CD14-positive monocyte (primary cell): Measurements from ENCODE around the gene TRPM4. TPM values are rescaled to one million over a fixed set of nuclear protein-coding genes. Genes with fewer than 3 reads are reported as not detected.

Experiments used
- DNase-seq, 3 donors: peaks; one replicate each; pipeline ENCODE4 v3.0.0-alpha.2; 2011 to 2022
- H2AFZ ChIP-seq: 2 replicates; pipeline ENCODE4 v1.6.0; 2012; ENCODE audit warnings: mild to moderate bottlenecking, low read depth, low read length, inconsistent platforms; ENCODE audit not compliant: insufficient read depth, poor library complexity, severe bottlenecking
- H3K27ac ChIP-seq, 2 donors: 1 replicate in 1 of 2; 2 replicates in 1 of 2; pipeline ENCODE4 v1.5.1; 2012 to 2013; ENCODE audit warnings: low read length in 2 of 2, control low read depth in 1 of 2, inconsistent platforms in 1 of 2, low read depth in 1 of 2, mild to moderate bottlenecking in 1 of 2
- H3K27me3 ChIP-seq, 2 donors: one replicate each; pipeline versions ENCODE4 v1.6.0 to v1.6.1; 2011 to 2013; ENCODE audit warnings: low read length in 2 of 2; ENCODE audit not compliant: control insufficient read depth in 2 of 2, insufficient read depth in 2 of 2
- H3K36me3 ChIP-seq, 2 donors: replicated peaks in 1 of 2; 1 replicate in 1 of 2; 2 replicates in 1 of 2; pipeline versions ENCODE4 v1.5.1 to v1.6.1; 2012 to 2013; ENCODE audit warnings: low read length in 2 of 2, control low read depth in 1 of 2, inconsistent platforms in 1 of 2, mild to moderate bottlenecking in 1 of 2; ENCODE audit not compliant: insufficient read depth in 2 of 2, control insufficient read depth in 1 of 2
- H3K4me1 ChIP-seq, 2 donors: 1 replicate in 1 of 2; 2 replicates in 1 of 2; pipeline versions ENCODE4 v1.5.1 to v1.6.1; 2012 to 2013; ENCODE audit warnings: low read length in 2 of 2, control low read depth in 1 of 2, inconsistent platforms in 1 of 2, mild to moderate bottlenecking in 1 of 2, moderate library complexity in 1 of 2; ENCODE audit not compliant: insufficient read depth in 2 of 2, control insufficient read depth in 1 of 2
- H3K4me2 ChIP-seq: replicated peaks from 2 replicates; pipeline ENCODE3; 2012; ENCODE audit warnings: low read length, moderate library complexity, mild to moderate bottlenecking; ENCODE audit not compliant: poor library complexity, severe bottlenecking; ENCODE audit errors: extremely low read depth
- H3K4me3 ChIP-seq, 3 experiments: fragments of 200-600 bp in 1 of 3; sonication (generic) in 1 of 3; replicated peaks in 1 of 3; 1 replicate in 2 of 3; 2 replicates in 1 of 3; pipeline ENCODE4 v1.5.1; 2011 to 2013; ENCODE audit warnings: low read length in 3 of 3, mild to moderate bottlenecking in 3 of 3, control low read depth in 2 of 3, low read depth in 2 of 3, inconsistent platforms in 1 of 3, moderate library complexity in 1 of 3
- H3K79me2 ChIP-seq: 2 replicates; pipeline ENCODE4 v1.6.0; 2012; ENCODE audit warnings: mild to moderate bottlenecking, control low read depth, inconsistent platforms, low read length, moderate library complexity; ENCODE audit not compliant: insufficient read depth
- H3K9ac ChIP-seq: 2 replicates; pipeline ENCODE4 v1.6.0; 2017; ENCODE audit warnings: low read length, mild to moderate bottlenecking; ENCODE audit not compliant: insufficient read depth, poor library complexity, severe bottlenecking
- H3K9me3 ChIP-seq, 2 donors: replicated peaks in 1 of 2; 1 replicate in 1 of 2; 2 replicates in 1 of 2; pipeline versions ENCODE4 v1.5.1 to v1.6.1; 2012 to 2013; ENCODE audit warnings: low read length in 2 of 2, control low read depth in 1 of 2; ENCODE audit not compliant: control insufficient read depth in 1 of 2, insufficient read depth in 1 of 2
- H4K20me1 ChIP-seq: 2 replicates; pipeline ENCODE4 v1.6.0; 2012; ENCODE audit warnings: mild to moderate bottlenecking, low read length, control low read depth, moderate library complexity; ENCODE audit not compliant: insufficient read depth
- H3K27ac Mint-ChIP-seq, 7 donors: one replicate each; pipeline ENCODE4 v1.8.0; 2020; ENCODE audit warnings: mild to moderate bottlenecking in 7 of 7, mixed read lengths in 7 of 7, moderate library complexity in 6 of 7, inconsistent platforms in 2 of 7
- H3K27me3 Mint-ChIP-seq, 3 donors: one replicate each; pipeline ENCODE4 v1.8.0; 2021 to 2022; ENCODE audit warnings: low read depth in 3 of 3, mild to moderate bottlenecking in 3 of 3, mixed read lengths in 3 of 3, moderate library complexity in 3 of 3, inconsistent platforms in 1 of 3
- H3K36me3 Mint-ChIP-seq, 2 donors: one replicate each; pipeline ENCODE4 v1.8.0; 2020; ENCODE audit warnings: mixed read lengths in 2 of 2, inconsistent platforms in 1 of 2, mild to moderate bottlenecking in 1 of 2
- H3K4me1 Mint-ChIP-seq: one replicate; pipeline ENCODE4 v1.8.0; 2020; ENCODE audit warnings: mild to moderate bottlenecking, mixed read lengths
- H3K4me3 Mint-ChIP-seq, 2 donors: one replicate each; pipeline ENCODE4 v1.8.0; 2020; ENCODE audit warnings: mild to moderate bottlenecking in 2 of 2, mixed read lengths in 2 of 2, moderate library complexity in 1 of 2
- H3K9me3 Mint-ChIP-seq, 7 donors: one replicate each; pipeline ENCODE4 v1.8.0; 2020 to 2022; ENCODE audit warnings: mixed read lengths in 7 of 7, mild to moderate bottlenecking in 6 of 7, moderate library complexity in 6 of 7, inconsistent platforms in 2 of 7
- WGBS: methylation state at CpG from one replicate; pipeline ENCODE4 v1.1.5; 2013; ENCODE audit warnings: missing lambda C conversion rate; ENCODE audit not compliant: insufficient coverage; 5-methylcytosine and 5-hydroxymethylcytosine counted together
- intact Hi-C, 2 donors: fragments of 100-400 bp; cut with micrococcal nuclease; formaldehyde crosslinking; loops; one replicate each; pipeline versions ENCODE4 v1.15.0 to v1.15.1; 2023
- polyA plus RNA-seq, 3 donors: library from polyadenylated mRNA; depleted of rRNA in 1 of 3; unstranded in 2 of 3; stranded (reverse) in 1 of 3; fragments of 300-500 nt in 2 of 3; fragments of >200 nt in 1 of 3; fragmentation: Illumina TruSeq in 2 of 3; gene quantifications; 1 replicate in 2 of 3; 2 replicates in 1 of 3; pipeline ENCODE4 v1.2.3, GENCODE V29; 2012 to 2021
- TF ChIP-seq, protein P1 (sequence below): fragments of 200-600 bp; IDR thresholded peaks from one replicate; pipeline ENCODE4 v1.8.0; 2022; ENCODE audit warnings: antibody characterized with exemption, mild to moderate bottlenecking

TRPM4 gene
- polyA plus RNA-seq, 3 donors = 6.0 to 6.9 (median 6.6) TPM

DNA sequence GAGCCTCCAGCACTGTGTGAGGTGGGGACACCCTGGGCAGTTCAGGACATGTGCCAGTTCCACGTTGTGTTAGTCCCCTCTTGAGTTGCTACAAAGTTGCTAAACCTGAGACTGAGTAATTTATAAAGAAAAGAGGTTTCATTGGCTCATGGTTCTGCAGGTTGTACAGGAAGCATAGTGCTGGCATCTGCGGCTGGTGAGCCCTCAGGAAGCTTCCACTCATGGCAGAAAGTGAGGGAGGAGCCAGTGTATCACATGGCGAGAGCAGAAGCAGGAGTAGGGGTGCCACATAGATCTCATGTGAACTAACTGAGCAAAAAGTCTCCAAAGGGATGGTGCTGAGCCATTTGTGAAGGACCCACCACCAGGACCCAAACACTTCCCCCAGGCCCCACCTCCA lies 33.2 kb downstream of the TRPM4 start:
- intact Hi-C loops = no loop called here
- no peaks in the 10 kb centered on the region for H4K20me1 ChIP-seq
- H3K9me3 Mint-ChIP-seq = peaks cover 3 to 15% (median 6%) of the 10 kb centered on the region in 7 donors
- H3K4me2 ChIP-seq = no peak overlapping the region
- H3K27me3 ChIP-seq = peaks cover 0 to 2% of the 10 kb centered on the region in 2 donors
- no peak overlapping the region for H2AFZ ChIP-seq
- peaks cover 0 to 4% of the 10 kb centered on the region in 2 donors for H3K9me3 ChIP-seq
- TF ChIP-seq, protein P1, sequence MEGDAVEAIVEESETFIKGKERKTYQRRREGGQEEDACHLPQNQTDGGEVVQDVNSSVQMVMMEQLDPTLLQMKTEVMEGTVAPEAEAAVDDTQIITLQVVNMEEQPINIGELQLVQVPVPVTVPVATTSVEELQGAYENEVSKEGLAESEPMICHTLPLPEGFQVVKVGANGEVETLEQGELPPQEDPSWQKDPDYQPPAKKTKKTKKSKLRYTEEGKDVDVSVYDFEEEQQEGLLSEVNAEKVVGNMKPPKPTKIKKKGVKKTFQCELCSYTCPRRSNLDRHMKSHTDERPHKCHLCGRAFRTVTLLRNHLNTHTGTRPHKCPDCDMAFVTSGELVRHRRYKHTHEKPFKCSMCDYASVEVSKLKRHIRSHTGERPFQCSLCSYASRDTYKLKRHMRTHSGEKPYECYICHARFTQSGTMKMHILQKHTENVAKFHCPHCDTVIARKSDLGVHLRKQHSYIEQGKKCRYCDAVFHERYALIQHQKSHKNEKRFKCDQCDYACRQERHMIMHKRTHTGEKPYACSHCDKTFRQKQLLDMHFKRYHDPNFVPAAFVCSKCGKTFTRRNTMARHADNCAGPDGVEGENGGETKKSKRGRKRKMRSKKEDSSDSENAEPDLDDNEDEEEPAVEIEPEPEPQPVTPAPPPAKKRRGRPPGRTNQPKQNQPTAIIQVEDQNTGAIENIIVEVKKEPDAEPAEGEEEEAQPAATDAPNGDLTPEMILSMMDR = no peak
- DNase-seq = no peak
- WGBS = 90% methylated on average over 2 of the region's 3 CpGs
- H3K27ac ChIP-seq = no peak overlapping the region
- H3K79me2 ChIP-seq = no peaks in the 10 kb centered on the region
- no peak overlapping the region for H3K9ac ChIP-seq
- H3K4me1 ChIP-seq = peaks cover 5 to 7% of the 10 kb centered on the region in 2 donors
- no peak overlapping the region for H3K27ac Mint-ChIP-seq
- no peaks in the 10 kb centered on the region for H3K36me3 ChIP-seq
- peaks cover 8% of the 10 kb centered on the region for H3K4me1 Mint-ChIP-seq
- peaks cover 7 to 18% (median 11%) of the 10 kb centered on the region in 3 donors for H3K27me3 Mint-ChIP-seq
- no peak overlapping the region for H3K4me3 Mint-ChIP-seq
- peaks cover 0 to 9% of the 10 kb centered on the region in 2 donors for H3K36me3 Mint-ChIP-seq
- H3K4me3 ChIP-seq = no peak overlapping the region

DNA sequence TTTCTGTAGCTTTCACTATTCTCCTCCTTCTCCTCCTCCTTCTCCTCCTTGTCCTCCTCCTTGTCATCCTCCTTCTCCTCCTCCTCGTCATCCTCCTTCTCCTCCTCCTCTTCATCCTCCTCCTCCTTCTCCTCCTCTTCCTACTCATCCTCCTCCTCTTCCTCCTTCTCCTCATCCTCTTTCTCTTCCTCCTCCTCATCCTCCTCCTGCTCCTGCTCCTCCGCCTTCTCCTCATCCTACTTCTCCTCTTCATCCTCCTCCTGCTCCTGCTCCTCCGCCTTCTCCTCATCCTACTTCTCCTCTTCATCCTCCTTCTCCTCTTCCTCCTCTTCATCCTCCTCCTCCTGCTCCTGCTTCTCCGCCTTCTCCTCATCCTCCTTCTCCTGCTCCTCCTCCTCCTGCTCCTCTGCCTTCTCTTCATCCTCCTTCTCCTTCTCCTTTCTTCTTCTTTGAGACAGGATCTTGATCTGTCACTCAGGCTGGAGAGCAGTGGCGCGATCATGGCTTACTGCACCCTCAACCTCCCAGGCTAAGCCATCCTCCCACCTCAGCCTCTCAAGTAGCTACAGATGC lies 36.3 kb downstream of the TRPM4 start:
- Histone ChIP-seq H3K9me3 (peaks cover 0 to 4% of the 10 kb centered on the region in 2 donors), H3K4me3 (no peak overlapping the region), H3K27ac (no peak overlapping the region), H3K4me1 (peaks cover 12 to 17% of the 10 kb centered on the region in 2 donors), H3K9ac (no peak overlapping the region), H2AFZ (no peak overlapping the region), H3K4me2 (no peak overlapping the region), H3K79me2 (no peaks in the 10 kb centered on the region), H3K36me3 (no peaks in the 10 kb centered on the region), H4K20me1 (no peaks in the 10 kb centered on the region), H3K27me3 (peaks cover 0 to 2% of the 10 kb centered on the region in 2 donors)
- Mint-ChIP-seq H3K27me3 (peaks cover 4 to 14% (median 9%) of the 10 kb centered on the region in 3 donors), H3K9me3 (peaks cover 3 to 15% (median 6%) of the 10 kb centered on the region in 7 donors), H3K4me1 (peaks cover 13% of the 10 kb centered on the region), H3K4me3 (no peak overlapping the region), H3K36me3 (peaks cover 0 to 9% of the 10 kb centered on the region in 2 donors), H3K27ac (peak overlapping the region in 1 of 7 donors; percentile 50)
- intact Hi-C loops = no loop called here
- DNase-seq = no peak
- whole genome bisulfite sequencing = 95% methylated on average over 4 of the region's 6 CpGs
- TF ChIP-seq, protein P1 = no peak
